Calu3 (cell line): ENCODE measurements around the gene DCHS2. TPM values are rescaled to one million over a fixed set of nuclear protein-coding genes. Genes with fewer than 3 reads are reported as not detected.

Source experiments
- BruUV-seq: library from RNA; stranded (reverse); fragments of 400-500 nt; replicated peaks from 2 replicates; lab custom pipeline; 2021; lab: Mats Ljungman, UMichigan
- CTCF ChIA-PET: fragments of 300-600 bp; sonication (Branson Sonifier 250); formaldehyde crosslinking; loops from one replicate; lab custom pipeline; 2022; ENCODE audit warnings: antibody characterized with exemption; lab: Charles Lee
- DNase-seq: peaks from one replicate; pipeline ENCODE4 v3.0.0; 2022
- H3K27ac Mint-ChIP-seq: one replicate; pipeline ENCODE4 v1.8.0; 2022; ENCODE audit warnings: mixed read lengths; ENCODE audit not compliant: unreplicated experiment
- H3K27me3 Mint-ChIP-seq: one replicate; pipeline ENCODE4 v1.8.0; 2022; ENCODE audit warnings: mixed read lengths; ENCODE audit not compliant: unreplicated experiment
- H3K36me3 Mint-ChIP-seq: one replicate; pipeline ENCODE4 v1.8.0; 2022; ENCODE audit warnings: mild to moderate bottlenecking, moderate library complexity, mixed read lengths; ENCODE audit not compliant: insufficient read depth, unreplicated experiment
- H3K4me1 Mint-ChIP-seq: one replicate; pipeline ENCODE4 v1.8.0; 2022; ENCODE audit warnings: mild to moderate bottlenecking, low read depth, mixed read lengths; ENCODE audit not compliant: unreplicated experiment
- H3K4me3 Mint-ChIP-seq: one replicate; pipeline ENCODE4 v1.8.0; 2022; ENCODE audit warnings: mild to moderate bottlenecking, low read depth, moderate library complexity, mixed read lengths; ENCODE audit not compliant: unreplicated experiment
- H3K9me3 Mint-ChIP-seq: one replicate; pipeline ENCODE4 v1.8.0; 2022; ENCODE audit warnings: low read depth, mixed read lengths; ENCODE audit not compliant: unreplicated experiment
- intact Hi-C: fragments of 100-400 bp; cut with micrococcal nuclease; formaldehyde crosslinking; loops from one replicate; pipeline ENCODE4 v1.10.0; 2022; ENCODE audit not compliant: unreplicated experiment
- total RNA-seq: library from RNA; stranded (reverse); gene quantifications from 2 replicates; pipeline ENCODE4 v1.2.3, GENCODE V29; 2022
- TF ChIP-seq, protein P1 (sequence below): fragments of 200-600 bp; IDR thresholded peaks from one replicate; pipeline ENCODE4 v1.8.0; 2022; ENCODE audit warnings: antibody characterized with exemption; ENCODE audit not compliant: unreplicated experiment

DCHS2 gene
- total RNA-seq, 1 experiment from 2014 or later, result 0.07 TPM

- DNase-seq, result no peak
- intact Hi-C loops, result no loop called here
- Mint-ChIP-seq H3K27me3 (no peaks in the 10 kb centered on the region), H3K9me3 (no peaks in the 10 kb centered on the region), H3K27ac (no peak overlapping the region), H3K4me3 (no peak overlapping the region), H3K4me1 (peaks cover 9% of the 10 kb centered on the region), H3K36me3 (peaks cover 12% of the 10 kb centered on the region)
- TF ChIP-seq, protein P1, sequence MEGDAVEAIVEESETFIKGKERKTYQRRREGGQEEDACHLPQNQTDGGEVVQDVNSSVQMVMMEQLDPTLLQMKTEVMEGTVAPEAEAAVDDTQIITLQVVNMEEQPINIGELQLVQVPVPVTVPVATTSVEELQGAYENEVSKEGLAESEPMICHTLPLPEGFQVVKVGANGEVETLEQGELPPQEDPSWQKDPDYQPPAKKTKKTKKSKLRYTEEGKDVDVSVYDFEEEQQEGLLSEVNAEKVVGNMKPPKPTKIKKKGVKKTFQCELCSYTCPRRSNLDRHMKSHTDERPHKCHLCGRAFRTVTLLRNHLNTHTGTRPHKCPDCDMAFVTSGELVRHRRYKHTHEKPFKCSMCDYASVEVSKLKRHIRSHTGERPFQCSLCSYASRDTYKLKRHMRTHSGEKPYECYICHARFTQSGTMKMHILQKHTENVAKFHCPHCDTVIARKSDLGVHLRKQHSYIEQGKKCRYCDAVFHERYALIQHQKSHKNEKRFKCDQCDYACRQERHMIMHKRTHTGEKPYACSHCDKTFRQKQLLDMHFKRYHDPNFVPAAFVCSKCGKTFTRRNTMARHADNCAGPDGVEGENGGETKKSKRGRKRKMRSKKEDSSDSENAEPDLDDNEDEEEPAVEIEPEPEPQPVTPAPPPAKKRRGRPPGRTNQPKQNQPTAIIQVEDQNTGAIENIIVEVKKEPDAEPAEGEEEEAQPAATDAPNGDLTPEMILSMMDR, result no peak
- CTCF ChIA-PET, result no interaction called here
- no TSS peak for BruUV-seq
Measured at GRCh38 chr4:154414371-154414770, 77.2 kb downstream of the DCHS2 start.

DNA sequence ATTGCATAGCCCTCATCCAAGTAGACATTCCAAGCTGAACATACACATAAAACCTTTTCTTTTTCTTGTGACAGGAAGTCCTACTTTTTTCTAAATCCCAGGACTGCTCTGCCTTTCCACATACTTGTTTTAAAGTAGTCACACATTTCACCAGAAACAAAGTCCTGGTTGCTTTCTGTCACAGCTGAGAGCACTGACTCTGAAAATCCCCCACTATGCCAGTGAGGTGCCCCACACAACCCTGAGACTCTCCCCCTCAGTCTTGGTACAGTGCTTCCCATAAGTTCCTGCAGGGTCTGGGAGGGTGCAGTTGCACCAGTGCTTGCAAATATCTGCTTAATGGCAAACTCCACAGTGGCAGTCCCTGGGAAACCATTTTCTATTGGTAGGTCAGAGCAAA, 84.2 kb downstream of the DCHS2 start:
- Mint-ChIP-seq H3K9me3 (no peaks in the 10 kb centered on the region), H3K27me3 (no peaks in the 10 kb centered on the region), H3K4me3 (no peak overlapping the region), H3K4me1 (no peaks in the 10 kb centered on the region), H3K36me3 (no peaks in the 10 kb centered on the region), H3K27ac (no peak overlapping the region)
- DNase-seq, result no peak
- TF ChIP-seq, protein P1, result no peak
- intact Hi-C loops, result no loop called here
- no TSS peak for BruUV-seq
- CTCF ChIA-PET, result no interaction called here

GRCh38 chr4:154406018-154406795, 85.4 kb downstream of the DCHS2 start:
- Mint-ChIP-seq H3K27ac (no peak overlapping the region), H3K27me3 (no peaks in the 10 kb centered on the region), H3K4me3 (no peak overlapping the region), H3K36me3 (no peaks in the 10 kb centered on the region), H3K9me3 (no peaks in the 10 kb centered on the region), H3K4me1 (no peaks in the 10 kb centered on the region)
- intact Hi-C loops, result no loop called here
- TF ChIP-seq, protein P1, result no peak
- BruUV-seq, result no TSS peak
- CTCF ChIA-PET, result no interaction called here
- no peak for DNase-seq

DNA sequence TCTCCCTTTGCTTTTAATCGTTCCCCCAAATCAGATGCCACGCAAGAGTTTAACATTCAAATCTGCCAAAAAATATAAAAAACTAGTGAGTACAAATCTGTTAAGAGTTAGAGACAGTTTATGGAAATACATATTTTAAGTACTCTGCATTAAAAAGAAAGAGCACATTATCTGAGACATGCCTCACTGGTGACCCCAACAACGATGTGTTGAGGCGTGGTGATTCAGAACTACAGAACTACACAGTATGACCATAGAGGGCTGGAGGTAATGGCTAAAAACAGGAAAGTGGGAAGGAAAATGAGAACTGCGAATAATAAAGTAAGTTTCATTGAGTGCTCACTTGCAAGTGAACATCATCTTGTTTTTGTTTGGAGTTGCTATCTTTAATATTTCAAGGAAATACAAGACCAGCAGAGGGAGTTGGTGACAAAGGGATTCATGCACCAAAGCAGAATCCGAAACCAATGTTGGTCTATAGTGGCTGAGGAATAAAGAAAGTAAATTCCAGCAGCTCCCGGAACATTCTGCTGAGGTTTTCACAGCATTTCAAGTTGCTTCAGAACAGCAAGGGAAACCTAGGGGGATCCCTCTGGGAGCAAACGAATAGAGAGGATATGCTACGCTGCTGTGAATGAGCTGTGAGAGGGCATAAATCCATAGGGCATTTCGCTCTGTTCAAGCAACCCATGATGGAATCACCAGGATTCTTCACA, 92.2 kb downstream of the DCHS2 start:
- CTCF ChIA-PET, result interaction anchor here (1.1 kb wide), 2 partner anchors 17 to 107 kb away, joined by 3 to 5 read pairs; no protein-coding TSS in a partner anchor
- no peaks in the 10 kb centered on the region for H3K4me1 Mint-ChIP-seq
- no TSS peak for BruUV-seq
- H3K9me3 Mint-ChIP-seq, result no peaks in the 10 kb centered on the region
- peaks cover 29% of the 10 kb centered on the region for H3K27me3 Mint-ChIP-seq
- intact Hi-C loops, result loop anchor here (1.0 to 5.0 kb wide), 2 partner anchors 107 to 148 kb away; no protein-coding TSS in a partner anchor
- H3K27ac Mint-ChIP-seq, result no peak overlapping the region
- TF ChIP-seq, protein P1, result no peak
- H3K4me3 Mint-ChIP-seq, result no peak overlapping the region
- no peak for DNase-seq
- no peaks in the 10 kb centered on the region for H3K36me3 Mint-ChIP-seq
